PC-3 (cell line): ENCODE results near the gene RALB.

Experiments
- EZH2 ChIP-seq: fragments of 300-600 bp; sonication (generic); IDR thresholded peaks from one replicate; pipeline ENCODE4 v1.6.1; 2017; ENCODE audit warnings: antibody characterized with exemption, mild to moderate bottlenecking, low read length; ENCODE audit not compliant: unreplicated experiment
- EZH2phosphoT487 ChIP-seq: fragments of 300-600 bp; sonication (generic); IDR thresholded peaks from 2 replicates; pipeline ENCODE4 v1.6.1; 2018; ENCODE audit warnings: mild to moderate bottlenecking, antibody characterized with exemption, low read length, borderline replicate concordance
- TF ChIP-seq, protein P1 (sequence below): fragments of 300-600 bp; sonication (generic); conservative IDR thresholded peaks from 2 replicates; pipeline ENCODE4 v1.5.1; 2017; ENCODE audit warnings: antibody characterized with exemption, low read depth, mild to moderate bottlenecking, low read length

DNA sequence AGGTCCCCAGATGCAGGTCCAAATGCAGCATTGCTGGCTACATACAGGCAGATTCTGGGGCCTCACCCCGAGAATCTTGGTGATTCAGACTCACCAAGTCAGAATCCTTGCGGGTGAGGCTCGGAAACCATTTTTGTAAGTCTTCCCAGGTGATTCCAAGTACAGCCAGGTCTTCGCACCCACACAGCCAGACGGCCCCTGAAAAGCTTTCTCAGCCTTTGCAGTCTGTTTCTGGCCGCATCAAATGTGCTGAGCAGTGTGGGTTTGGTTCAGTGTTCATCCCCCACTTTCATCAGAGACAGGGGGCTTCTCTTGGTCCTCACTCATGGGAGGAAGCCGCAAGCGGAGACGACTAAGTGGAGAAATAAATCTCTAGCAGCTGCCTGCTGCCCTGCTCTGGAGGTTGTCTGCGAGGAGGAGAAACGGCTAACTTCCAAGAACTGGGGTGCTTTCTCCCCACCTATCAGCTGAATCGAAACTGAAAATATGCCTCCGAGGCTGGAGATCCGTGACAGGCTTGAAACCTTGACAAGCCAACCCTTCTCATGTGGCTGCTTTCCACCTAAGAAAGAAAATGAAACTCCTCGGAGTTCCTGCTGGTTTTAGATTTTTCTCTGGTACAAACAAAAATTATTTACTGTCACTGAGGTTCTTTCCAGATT lies 20.5 kb upstream of the RALB start:
- TF ChIP-seq, protein P1, sequence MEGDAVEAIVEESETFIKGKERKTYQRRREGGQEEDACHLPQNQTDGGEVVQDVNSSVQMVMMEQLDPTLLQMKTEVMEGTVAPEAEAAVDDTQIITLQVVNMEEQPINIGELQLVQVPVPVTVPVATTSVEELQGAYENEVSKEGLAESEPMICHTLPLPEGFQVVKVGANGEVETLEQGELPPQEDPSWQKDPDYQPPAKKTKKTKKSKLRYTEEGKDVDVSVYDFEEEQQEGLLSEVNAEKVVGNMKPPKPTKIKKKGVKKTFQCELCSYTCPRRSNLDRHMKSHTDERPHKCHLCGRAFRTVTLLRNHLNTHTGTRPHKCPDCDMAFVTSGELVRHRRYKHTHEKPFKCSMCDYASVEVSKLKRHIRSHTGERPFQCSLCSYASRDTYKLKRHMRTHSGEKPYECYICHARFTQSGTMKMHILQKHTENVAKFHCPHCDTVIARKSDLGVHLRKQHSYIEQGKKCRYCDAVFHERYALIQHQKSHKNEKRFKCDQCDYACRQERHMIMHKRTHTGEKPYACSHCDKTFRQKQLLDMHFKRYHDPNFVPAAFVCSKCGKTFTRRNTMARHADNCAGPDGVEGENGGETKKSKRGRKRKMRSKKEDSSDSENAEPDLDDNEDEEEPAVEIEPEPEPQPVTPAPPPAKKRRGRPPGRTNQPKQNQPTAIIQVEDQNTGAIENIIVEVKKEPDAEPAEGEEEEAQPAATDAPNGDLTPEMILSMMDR, result no peak
- TF ChIP-seq EZH2, result no peak
- TF ChIP-seq EZH2phosphoT487, result no peak
